Neural crest cell (in vitro differentiated cells): ENCODE measurements around the gene UNC50. TPM values are rescaled to one million over a fixed set of nuclear protein-coding genes. Genes with fewer than 3 reads are reported as not detected.

Experiments used
- DNase-seq: peaks from one replicate; pipeline ENCODE4 v3.0.0; 2021; ENCODE audit warnings: low read depth, mixed read lengths, low spot score
- H3K27ac Mint-ChIP-seq: one replicate; pipeline ENCODE4 v1.8.0; 2021; ENCODE audit warnings: mild to moderate bottlenecking, mixed read lengths; ENCODE audit not compliant: unreplicated experiment
- H3K27me3 Mint-ChIP-seq: 2 replicates; pipeline ENCODE4 v1.8.0; 2021; ENCODE audit warnings: low read depth, mild to moderate bottlenecking, mixed read lengths
- H3K36me3 Mint-ChIP-seq: 2 replicates; pipeline ENCODE4 v1.8.0; 2021; ENCODE audit warnings: low read depth, mild to moderate bottlenecking, mixed read lengths
- H3K4me1 Mint-ChIP-seq: 2 replicates; pipeline ENCODE4 v1.8.0; 2021; ENCODE audit warnings: mixed read lengths
- H3K4me3 Mint-ChIP-seq: one replicate; pipeline ENCODE4 v1.8.0; 2021; ENCODE audit warnings: mild to moderate bottlenecking, mixed read lengths
- H3K9me3 Mint-ChIP-seq: 2 replicates; pipeline ENCODE4 v1.8.0; 2021; ENCODE audit warnings: mixed read lengths
- total RNA-seq: library from RNA; stranded (reverse); gene quantifications from 2 replicates; pipeline ENCODE4 v1.2.1, GENCODE V29; 2021
- TF ChIP-seq, protein P1 (sequence below): fragments of 200-600 bp; sonication (generic); conservative IDR thresholded peaks from 2 replicates; pipeline ENCODE4 v1.5.0; 2021; ENCODE audit warnings: antibody characterized with exemption, mild to moderate bottlenecking

UNC50 gene
- total RNA-seq, 1 donor from 2014 or later: 48.3 TPM

DNA sequence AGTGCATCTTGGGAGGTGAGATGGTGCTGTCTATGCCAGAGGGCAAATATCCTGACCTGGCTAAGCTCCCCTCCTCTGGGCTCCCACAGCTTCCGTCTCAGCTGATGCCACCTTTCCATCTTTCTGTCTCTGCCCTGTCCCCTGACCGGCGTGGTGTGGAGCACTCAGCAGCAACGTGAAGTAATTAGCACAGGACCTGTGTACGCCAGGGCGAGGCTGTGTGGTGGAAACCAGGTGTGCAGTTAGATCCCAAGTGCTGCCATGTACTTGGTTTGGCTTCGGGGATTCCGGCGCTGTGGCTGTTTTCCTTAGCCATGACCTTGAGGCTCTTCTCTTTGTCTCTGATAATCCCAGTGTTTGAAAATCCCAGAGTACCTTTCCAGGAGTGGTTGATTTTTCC, 36.6 kb upstream of the UNC50 start:
- Mint-ChIP-seq H3K4me1 (no peaks in the 10 kb centered on the region), H3K27me3 (no peaks in the 10 kb centered on the region), H3K9me3 (no peaks in the 10 kb centered on the region), H3K4me3 (no peak overlapping the region), H3K27ac (no peak overlapping the region), H3K36me3 (peaks cover 4% of the 10 kb centered on the region)
- DNase-seq: no peak
- TF ChIP-seq, protein P1, sequence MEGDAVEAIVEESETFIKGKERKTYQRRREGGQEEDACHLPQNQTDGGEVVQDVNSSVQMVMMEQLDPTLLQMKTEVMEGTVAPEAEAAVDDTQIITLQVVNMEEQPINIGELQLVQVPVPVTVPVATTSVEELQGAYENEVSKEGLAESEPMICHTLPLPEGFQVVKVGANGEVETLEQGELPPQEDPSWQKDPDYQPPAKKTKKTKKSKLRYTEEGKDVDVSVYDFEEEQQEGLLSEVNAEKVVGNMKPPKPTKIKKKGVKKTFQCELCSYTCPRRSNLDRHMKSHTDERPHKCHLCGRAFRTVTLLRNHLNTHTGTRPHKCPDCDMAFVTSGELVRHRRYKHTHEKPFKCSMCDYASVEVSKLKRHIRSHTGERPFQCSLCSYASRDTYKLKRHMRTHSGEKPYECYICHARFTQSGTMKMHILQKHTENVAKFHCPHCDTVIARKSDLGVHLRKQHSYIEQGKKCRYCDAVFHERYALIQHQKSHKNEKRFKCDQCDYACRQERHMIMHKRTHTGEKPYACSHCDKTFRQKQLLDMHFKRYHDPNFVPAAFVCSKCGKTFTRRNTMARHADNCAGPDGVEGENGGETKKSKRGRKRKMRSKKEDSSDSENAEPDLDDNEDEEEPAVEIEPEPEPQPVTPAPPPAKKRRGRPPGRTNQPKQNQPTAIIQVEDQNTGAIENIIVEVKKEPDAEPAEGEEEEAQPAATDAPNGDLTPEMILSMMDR: no peak

DNA sequence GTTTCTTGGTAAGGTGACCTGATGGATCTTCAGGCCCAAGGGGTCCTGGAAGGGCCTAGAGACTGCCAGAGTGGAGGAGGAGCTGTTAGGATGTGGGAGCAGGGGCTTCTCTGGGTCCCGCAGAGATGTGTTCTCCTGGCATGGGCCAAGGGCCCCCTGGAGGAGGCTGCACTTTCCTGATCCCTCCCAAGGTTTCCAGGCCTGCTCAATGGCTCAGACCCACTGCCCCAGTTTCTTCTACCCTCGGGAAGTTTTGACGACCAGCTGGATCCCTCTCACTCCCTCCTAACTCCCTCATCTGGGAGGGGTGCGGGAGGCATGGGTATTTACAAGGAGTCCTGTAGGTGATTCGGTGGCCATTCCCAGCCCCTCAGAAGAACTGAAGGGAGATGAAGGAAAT, 36.2 kb upstream of the UNC50 start:
- TF ChIP-seq, protein P1: no peak
- H3K9me3 Mint-ChIP-seq: no peaks in the 10 kb centered on the region
- DNase-seq: no peak
- H3K4me3 Mint-ChIP-seq: no peak overlapping the region
- H3K36me3 Mint-ChIP-seq: no peaks in the 10 kb centered on the region
- H3K27me3 Mint-ChIP-seq: no peaks in the 10 kb centered on the region
- no peaks in the 10 kb centered on the region for H3K4me1 Mint-ChIP-seq
- no peak overlapping the region for H3K27ac Mint-ChIP-seq

DNA sequence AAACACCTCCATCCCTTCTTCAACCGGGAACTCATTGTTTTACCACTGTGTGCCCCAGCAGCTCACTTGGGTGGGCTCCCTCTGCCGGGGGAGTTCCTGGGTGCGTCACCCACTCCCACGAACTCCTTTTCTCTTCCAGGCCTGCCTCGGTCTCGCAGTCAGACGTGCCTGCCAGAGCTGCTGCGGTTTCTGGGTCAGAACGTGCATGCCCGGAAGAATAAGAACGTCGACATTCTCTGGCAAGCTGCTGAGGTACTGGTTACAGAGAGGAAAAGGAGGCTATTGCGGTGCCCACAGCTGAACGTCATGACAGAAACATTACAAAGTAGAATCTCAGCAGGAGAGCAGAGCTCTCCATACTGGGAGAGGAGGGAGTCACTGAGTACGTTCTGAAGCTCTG, 35.7 kb upstream of the UNC50 start:
- no peaks in the 10 kb centered on the region for H3K9me3 Mint-ChIP-seq
- H3K36me3 Mint-ChIP-seq: no peaks in the 10 kb centered on the region
- no peak overlapping the region for H3K4me3 Mint-ChIP-seq
- no peak overlapping the region for H3K27ac Mint-ChIP-seq
- no peaks in the 10 kb centered on the region for H3K27me3 Mint-ChIP-seq
- TF ChIP-seq, protein P1: no peak
- no peak for DNase-seq
- H3K4me1 Mint-ChIP-seq: no peaks in the 10 kb centered on the region

GRCh38 chr2:98573426-98573825, 35.0 kb upstream of the UNC50 start:
- Mint-ChIP-seq H3K27ac (no peak overlapping the region), H3K4me3 (no peak overlapping the region), H3K4me1 (no peaks in the 10 kb centered on the region), H3K36me3 (no peaks in the 10 kb centered on the region), H3K27me3 (no peaks in the 10 kb centered on the region), H3K9me3 (no peaks in the 10 kb centered on the region)
- TF ChIP-seq, protein P1: no peak
- DNase-seq: no peak

GRCh38 chr2:98576666-98577312, 31.6 kb upstream of the UNC50 start:
- no peaks in the 10 kb centered on the region for H3K4me1 Mint-ChIP-seq
- no peaks in the 10 kb centered on the region for H3K27me3 Mint-ChIP-seq
- DNase-seq: no peak
- H3K36me3 Mint-ChIP-seq: no peaks in the 10 kb centered on the region
- H3K9me3 Mint-ChIP-seq: no peaks in the 10 kb centered on the region
- no peak overlapping the region for H3K27ac Mint-ChIP-seq
- TF ChIP-seq, protein P1: no peak
- H3K4me3 Mint-ChIP-seq: no peak overlapping the region
